Measurements from ENCODE around the gene SRSF11.
A peak's percentile ranks its signal among the peaks of the same experiment; 100 is the strongest.
"Not testable (repeated sequence)": the region's sequence is repeated elsewhere in the genome, so short reads cannot be mapped to it uniquely, and the experiment has no call there.

The SRSF11 gene

GRCh38 chr1:70221238-70222121 is at the start of gene SRSF11:
SRSF11 (plus strand) TSS chr1:70221380; CDS start chr1:70221637, 257 bp downstream.
- peak; percentile 97 for DNase-seq (ENCODE audit: low read depth)

GRCh38 chr1:70171512-70171911 is 49.7 kb upstream of the SRSF11 start:
- no peak for DNase-seq (ENCODE audit: low read depth)

- DNase-seq (ENCODE audit: low read depth), result not testable (repeated sequence)
These were observed 36.0 kb upstream of the SRSF11 start for GRCh38 chr1:70185181-70185580.

- no peak for DNase-seq (ENCODE audit: low read depth)
These were observed 32.7 kb upstream of the SRSF11 start for GRCh38 chr1:70188522-70188921.

GRCh38 chr1:70190180-70190579 is 31.0 kb upstream of the SRSF11 start:
- no peak for DNase-seq (ENCODE audit: low read depth)

GRCh38 chr1:70192446-70192845 is 28.7 kb upstream of the SRSF11 start:
- not testable (repeated sequence) for DNase-seq (ENCODE audit: low read depth)

GRCh38 chr1:70194601-70195000 is 26.6 kb upstream of the SRSF11 start:
- no peak for DNase-seq (ENCODE audit: low read depth)

- DNase-seq (ENCODE audit: low read depth), result no peak
These were observed 25.8 kb upstream of the SRSF11 start for GRCh38 chr1:70195342-70195741.

GRCh38 chr1:70196333-70196732 is 24.8 kb upstream of the SRSF11 start:
- DNase-seq (ENCODE audit: low read depth), result no peak

GRCh38 chr1:70200065-70200464 is 21.1 kb upstream of the SRSF11 start:
- DNase-seq (ENCODE audit: low read depth), result no peak

- no peak for DNase-seq (ENCODE audit: low read depth)
These were observed 18.9 kb upstream of the SRSF11 start for GRCh38 chr1:70202173-70202758.

GRCh38 chr1:70204139-70204538 is 17.0 kb upstream of the SRSF11 start:
- no peak for DNase-seq (ENCODE audit: low read depth)

GRCh38 chr1:70204600-70204999 is 16.6 kb upstream of the SRSF11 start:
- no peak for DNase-seq (ENCODE audit: low read depth)

GRCh38 chr1:70205071-70205433 is 16.1 kb upstream of the SRSF11 start:
- DNase-seq (ENCODE audit: low read depth), result no peak

- DNase-seq (ENCODE audit: low read depth), result peak; percentile 94
These were observed 15.6 kb upstream of the SRSF11 start, which contains the start of gene LRRC40 for GRCh38 chr1:70205434-70206118. LRRC40 (minus strand) TSS chr1:70205579; CDS start chr1:70205540, 39 bp downstream.

- not testable (repeated sequence) for DNase-seq (ENCODE audit: low read depth)
These were observed 14.3 kb upstream of the SRSF11 start for GRCh38 chr1:70206833-70207232.

- no peak for DNase-seq (ENCODE audit: low read depth)
These were observed 13.7 kb upstream of the SRSF11 start for GRCh38 chr1:70207492-70207891.

GRCh38 chr1:70208292-70208691 is 12.9 kb upstream of the SRSF11 start:
- DNase-seq (ENCODE audit: low read depth), result no peak

GRCh38 chr1:70210820-70211219 is 10.4 kb upstream of the SRSF11 start:
- no peak for DNase-seq (ENCODE audit: low read depth)

GRCh38 chr1:70211541-70211940 is 9.6 kb upstream of the SRSF11 start:
- no peak for DNase-seq (ENCODE audit: low read depth)

GRCh38 chr1:70220015-70220414 is 1.2 kb upstream of the SRSF11 start:
- DNase-seq (ENCODE audit: low read depth), result no peak

GRCh38 chr1:70220517-70221237 is 503 bp upstream of the SRSF11 start:
- no peak for DNase-seq (ENCODE audit: low read depth)
